ENCODE data around the gene DDX20.

The DDX20 gene

GRCh38 chr1:111747947-111748346 is 7.8 kb upstream of the DDX20 start:
- no peaks in the 10 kb centered on the region for H3K36me3 ChIP-seq (ENCODE audit: low read length)
- H4K20me1 ChIP-seq (ENCODE audit: low read depth, low read length) = no peaks in the 10 kb centered on the region
- H3K9ac ChIP-seq (ENCODE audit: low read length) = no peak overlapping the region
- H3K4me2 ChIP-seq (ENCODE audit: low read depth, low read length, poor library complexity, severe bottlenecking) = no peak overlapping the region
- H3K27ac ChIP-seq (ENCODE audit: low read depth, low read length) = no peak overlapping the region
- H3K9me2 ChIP-seq (replicated peaks; ENCODE audit: insufficient read depth, low read length) = no peaks in the 10 kb centered on the region
- no peak for TF ChIP-seq CTCF (IDR thresholded peaks at IDR 0.05; ENCODE audit: insufficient read depth, low read length, poor library complexity, severe bottlenecking)
- TF ChIP-seq EZH2phosphoT487 (conservative IDR thresholded peaks at IDR 0.05; ENCODE audit: low read length) = no peak
- no peaks in the 10 kb centered on the region for H3F3A ChIP-seq (ENCODE audit: insufficient read depth)
- H3K79me2 ChIP-seq (ENCODE audit: insufficient read depth, low read length) = no peaks in the 10 kb centered on the region
- no peak overlapping the region for H2AFZ ChIP-seq (ENCODE audit: low read depth, low read length, severe bottlenecking)
- H3K9me3 ChIP-seq (ENCODE audit: insufficient read depth, low read length) = no peaks in the 10 kb centered on the region
- no peak overlapping the region for H3K4me3 ChIP-seq (ENCODE audit: insufficient read depth, low read length, poor library complexity, severe bottlenecking)
- no peaks in the 10 kb centered on the region for H3K27me3 ChIP-seq (ENCODE audit: low read length)

- Histone ChIP-seq H3K4me2 (ENCODE audit: low read depth, low read length, poor library complexity, severe bottlenecking) (no peak overlapping the region), H4K20me1 (ENCODE audit: low read depth, low read length) (no peaks in the 10 kb centered on the region), H3K9me3 (ENCODE audit: insufficient read depth, low read length) (no peaks in the 10 kb centered on the region), H2AFZ (ENCODE audit: low read depth, low read length, severe bottlenecking) (no peak overlapping the region), H3K9me2 (replicated peaks; ENCODE audit: insufficient read depth, low read length) (no peaks in the 10 kb centered on the region), H3K36me3 (ENCODE audit: low read length) (no peaks in the 10 kb centered on the region), H3F3A (ENCODE audit: insufficient read depth) (no peaks in the 10 kb centered on the region), H3K9ac (ENCODE audit: low read length) (no peak overlapping the region), H3K4me3 (ENCODE audit: insufficient read depth, low read length, poor library complexity, severe bottlenecking) (no peak overlapping the region), H3K27ac (ENCODE audit: low read depth, low read length) (no peak overlapping the region), H3K79me2 (ENCODE audit: insufficient read depth, low read length) (no peaks in the 10 kb centered on the region), H3K27me3 (ENCODE audit: low read length) (no peaks in the 10 kb centered on the region)
- TF ChIP-seq CTCF (IDR thresholded peaks at IDR 0.05; ENCODE audit: insufficient read depth, low read length, poor library complexity, severe bottlenecking) = no peak
- no peak for TF ChIP-seq EZH2phosphoT487 (conservative IDR thresholded peaks at IDR 0.05; ENCODE audit: low read length)
Observed at GRCh38 chr1:111749628-111750027, 6.1 kb upstream of the DDX20 start.

- Histone ChIP-seq H3K9me3 (ENCODE audit: insufficient read depth, low read length) (no peaks in the 10 kb centered on the region), H3F3A (ENCODE audit: insufficient read depth) (no peaks in the 10 kb centered on the region), H3K27ac (ENCODE audit: low read depth, low read length) (no peak overlapping the region), H3K36me3 (ENCODE audit: low read length) (no peaks in the 10 kb centered on the region), H3K79me2 (ENCODE audit: insufficient read depth, low read length) (peaks cover 3% of the 10 kb centered on the region; the same call in 1 of the 2 replicates), H3K9me2 (replicated peaks; ENCODE audit: insufficient read depth, low read length) (no peaks in the 10 kb centered on the region), H3K9ac (ENCODE audit: low read length) (no peak overlapping the region), H3K4me3 (ENCODE audit: insufficient read depth, low read length, poor library complexity, severe bottlenecking) (no peak overlapping the region), H3K4me2 (ENCODE audit: low read depth, low read length, poor library complexity, severe bottlenecking) (no peak overlapping the region), H3K27me3 (ENCODE audit: low read length) (no peaks in the 10 kb centered on the region), H2AFZ (ENCODE audit: low read depth, low read length, severe bottlenecking) (no peak overlapping the region), H4K20me1 (ENCODE audit: low read depth, low read length) (no peaks in the 10 kb centered on the region)
- no peak for TF ChIP-seq EZH2phosphoT487 (conservative IDR thresholded peaks at IDR 0.05; ENCODE audit: low read length)
- TF ChIP-seq CTCF (IDR thresholded peaks at IDR 0.05; ENCODE audit: insufficient read depth, low read length, poor library complexity, severe bottlenecking) = no peak
Observed at GRCh38 chr1:111750856-111751255, 4.8 kb upstream of the DDX20 start.

Measured in SU-DHL-6 (cell line).